GM12878 (cell line): ENCODE measurements around the gene CHCHD6. TPM values are rescaled to one million over a fixed set of nuclear protein-coding genes. Genes with fewer than 3 reads are reported as not detected.

Source experiments
- ATF3 ChIP-seq: IDR thresholded peaks from 2 replicates; pipeline ENCODE4 v1.6.1; 2011; ENCODE audit warnings: low read depth, mild to moderate bottlenecking, low read length, moderate library complexity, borderline replicate concordance; ENCODE audit errors: extremely low read depth
- CBX5 ChIP-seq: sonication (generic); IDR thresholded peaks from 2 replicates; pipeline ENCODE4 v1.6.1; 2016; ENCODE audit warnings: low read depth, moderate library complexity, mild to moderate bottlenecking, inconsistent platforms
- CHD4 ChIP-seq: fragments of 200-600 bp; sonication (generic); IDR thresholded peaks from 2 replicates; pipeline ENCODE4 v1.6.1; 2016; ENCODE audit warnings: mild to moderate bottlenecking
- E2F8 ChIP-seq: fragments of 450-650 bp; IDR thresholded peaks from 2 replicates; pipeline ENCODE4 v1.6.1; 2018; ENCODE audit warnings: mild to moderate bottlenecking, low read depth, moderate library complexity; ENCODE audit not compliant: partially characterized antibody
- FOXM1 ChIP-seq: IDR thresholded peaks from 2 replicates; pipeline ENCODE4 v1.6.1; 2012; ENCODE audit warnings: low read depth, mild to moderate bottlenecking, inconsistent platforms, low read length, moderate library complexity
- NRF1 ChIP-seq: conservative IDR thresholded peaks from 2 replicates; pipeline ENCODE4 v1.6.1; 2011; ENCODE audit warnings: mild to moderate bottlenecking, low read depth, low read length, improper control_type of control experiment
- STAT1 ChIP-seq: fragments of 450-650 bp; conservative IDR thresholded peaks from 2 replicates; pipeline ENCODE4 v1.6.1; 2014; ENCODE audit warnings: antibody characterized with exemption, mild to moderate bottlenecking
- TARDBP ChIP-seq: IDR thresholded peaks from 2 replicates; pipeline ENCODE4 v1.6.1; 2016; ENCODE audit warnings: borderline replicate concordance
- ZNF592 ChIP-seq: fragments of 450-650 bp; IDR thresholded peaks from 2 replicates; pipeline ENCODE4 v1.6.1; 2017; ENCODE audit warnings: mild to moderate bottlenecking, moderate library complexity
- polyA plus RNA-seq, 11 experiments: library from polyadenylated mRNA; depleted of rRNA in 4 of 11; unstranded in 6 of 11; stranded (reverse) in 5 of 11; fragments of >200 nt; fragmentation: Nextera tagmentation in 4 of 11; fragmentation: Illumina TruSeq in 1 of 11; extraction: Ambion mirVana in 4 of 11; extraction: Trizol in 1 of 11; gene quantifications; 1 replicate in 1 of 11; 2 replicates in 10 of 11; pipeline versions ENCODE4 v1.2.1 to v1.2.3, GENCODE V29; 2011 to 2016; ENCODE audit warnings: inconsistent platforms in 2 of 11, missing spikeins in 2 of 11, low read depth in 1 of 11
- total RNA-seq, 4 experiments: library from RNA; depleted of rRNA in 3 of 4; stranded (reverse); fragments of >200 nt in 3 of 4; fragmentation: Illumina TruSeq in 1 of 4; extraction: Trizol in 1 of 4; gene quantifications; 2 replicates each; pipeline versions ENCODE4 v1.2.1 to v1.2.3, GENCODE V29; 2013 to 2021

Gene CHCHD6
- total and polyA plus RNA-seq, 10 of the 15 experiments (the other 5 are each of a cell fraction or from before 2014, with no cell fraction given), result 2.7 to 16.7 (median 12.3) TPM

- TF ChIP-seq NRF1, result no peak
- TF ChIP-seq E2F8, result no peak
- no peak for TF ChIP-seq ATF3
- no peak for TF ChIP-seq FOXM1
- TF ChIP-seq ZNF592, result no peak
- TF ChIP-seq TARDBP, result peak; percentile 93
- TF ChIP-seq CBX5, result no peak
- TF ChIP-seq CHD4, result no peak
- TF ChIP-seq STAT1, result peak; percentile 69; the same call in 1 of the 2 replicates
These were observed at the start of gene CHCHD6 (continued) for GRCh38 chr3:126703512-126704493.
